HepG2 (cell line): Measurements from ENCODE around the gene SPRR5. TPM values are rescaled to one million over a fixed set of nuclear protein-coding genes. Genes with fewer than 3 reads are reported as not detected.

Source experiments
- BRD4 ChIP-seq: sonication (generic); formaldehyde crosslinking; IDR thresholded peaks from 2 replicates; pipeline ENCODE4 v1.4.0; 2020; ENCODE audit warnings: missing genetic modification reagents
- ZFP41 ChIP-seq: sonication (generic); formaldehyde crosslinking; IDR thresholded peaks from 2 replicates; pipeline ENCODE4 v1.4.0; 2020; ENCODE audit warnings: mild to moderate bottlenecking, missing genetic modification reagents, borderline replicate concordance
- ZNF629 ChIP-seq: sonication (generic); formaldehyde crosslinking; conservative IDR thresholded peaks from 2 replicates; pipeline ENCODE4 v1.5.0; 2020; ENCODE audit warnings: missing genetic modification reagents
- polyA plus RNA-seq, 8 experiments: library from polyadenylated mRNA; depleted of rRNA in 3 of 8; stranded (reverse) in 7 of 8; unstranded in 1 of 8; fragments of >200 nt; fragmentation: Illumina TruSeq in 4 of 8; extraction: Trizol in 4 of 8; gene quantifications; 2 replicates each; pipeline versions ENCODE4 v1.2.1 to v1.2.3, GENCODE V29; 2011 to 2016; ENCODE audit warnings: low read depth in 4 of 8, missing spikeins in 1 of 8, mixed read lengths in 1 of 8; ENCODE audit not compliant: insufficient read depth in 1 of 8
- small RNA-seq, 3 experiments: library from RNA; depleted of rRNA; stranded (forward); fragments of <200 nt; gene quantifications; one replicate each; pipeline ENCODE3, GENCODE V24; 2012; ENCODE audit warnings: low read depth in 2 of 3, low replicate concordance in 1 of 3; ENCODE audit not compliant: insufficient read length in 3 of 3, insufficient read depth in 2 of 3
- total RNA-seq, 5 experiments: library from RNA; depleted of rRNA; stranded (reverse); fragments of >200 nt; fragmentation: Illumina TruSeq; extraction: Trizol; gene quantifications; 2 replicates each; pipeline ENCODE4 v1.2.3, GENCODE V29; 2016; ENCODE audit warnings: low read depth in 1 of 5
- TF ChIP-seq, protein P1 (sequence below): sonication (generic); formaldehyde crosslinking; conservative IDR thresholded peaks from 2 replicates; pipeline ENCODE4 v1.4.0; 2020; ENCODE audit warnings: missing genetic modification reagents
- TF ChIP-seq, protein P2 (sequence below), 2 experiments: sonication (generic) in 1 of 2; formaldehyde crosslinking in 1 of 2; IDR thresholded peaks; 2 replicates each; pipeline versions ENCODE4 v1.4.0 to v1.6.1; 2018 to 2020; ENCODE audit warnings: missing genetic modification reagents in 2 of 2, borderline replicate concordance in 1 of 2, low read depth in 1 of 2, mild to moderate bottlenecking in 1 of 2, missing biosample characterization in 1 of 2

SPRR5 gene
- total and polyA plus RNA-seq, 2 of the 13 experiments (the other 11 are each of a cell fraction or from before 2014, with no cell fraction given) = not detected

DNA sequence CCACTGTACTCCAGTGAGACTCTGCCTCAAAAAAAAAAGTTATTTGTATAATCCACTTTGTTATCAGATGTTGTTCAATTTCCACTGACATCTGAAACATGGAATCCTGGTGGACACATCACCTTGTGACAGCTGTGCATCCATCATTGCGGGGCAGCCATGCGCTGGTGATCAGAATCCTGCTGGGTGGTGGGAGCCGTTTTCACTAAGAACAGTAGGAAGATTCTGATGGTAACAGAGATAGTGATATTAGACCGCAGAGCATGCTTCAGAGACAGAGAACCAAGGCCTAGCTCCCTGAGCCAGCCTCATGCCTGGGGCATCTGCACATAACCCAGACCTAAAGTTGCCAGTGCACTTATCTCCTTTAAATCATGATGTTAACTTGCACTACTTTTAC lies 51.5 kb downstream of the SPRR5 start (continued):
- TF ChIP-seq, protein P1, sequence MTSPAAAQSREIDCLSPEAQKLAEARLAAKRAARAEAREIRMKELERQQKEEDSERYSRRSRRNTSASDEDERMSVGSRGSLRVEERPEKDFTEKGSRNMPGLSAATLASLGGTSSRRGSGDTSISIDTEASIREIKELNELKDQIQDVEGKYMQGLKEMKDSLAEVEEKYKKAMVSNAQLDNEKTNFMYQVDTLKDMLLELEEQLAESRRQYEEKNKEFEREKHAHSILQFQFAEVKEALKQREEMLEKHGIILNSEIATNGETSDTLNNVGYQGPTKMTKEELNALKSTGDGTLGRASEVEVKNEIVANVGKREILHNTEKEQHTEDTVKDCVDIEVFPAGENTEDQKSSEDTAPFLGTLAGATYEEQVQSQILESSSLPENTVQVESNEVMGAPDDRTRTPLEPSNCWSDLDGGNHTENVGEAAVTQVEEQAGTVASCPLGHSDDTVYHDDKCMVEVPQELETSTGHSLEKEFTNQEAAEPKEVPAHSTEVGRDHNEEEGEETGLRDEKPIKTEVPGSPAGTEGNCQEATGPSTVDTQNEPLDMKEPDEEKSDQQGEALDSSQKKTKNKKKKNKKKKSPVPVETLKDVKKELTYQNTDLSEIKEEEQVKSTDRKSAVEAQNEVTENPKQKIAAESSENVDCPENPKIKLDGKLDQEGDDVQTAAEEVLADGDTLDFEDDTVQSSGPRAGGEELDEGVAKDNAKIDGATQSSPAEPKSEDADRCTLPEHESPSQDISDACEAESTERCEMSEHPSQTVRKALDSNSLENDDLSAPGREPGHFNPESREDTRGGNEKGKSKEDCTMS = no peak
- TF ChIP-seq BRD4 (no peak), ZNF629 (CRISPR knock-in tag) (no peak), ZFP41 (CRISPR knock-in tag) (no peak)
- TF ChIP-seq, protein P2, sequence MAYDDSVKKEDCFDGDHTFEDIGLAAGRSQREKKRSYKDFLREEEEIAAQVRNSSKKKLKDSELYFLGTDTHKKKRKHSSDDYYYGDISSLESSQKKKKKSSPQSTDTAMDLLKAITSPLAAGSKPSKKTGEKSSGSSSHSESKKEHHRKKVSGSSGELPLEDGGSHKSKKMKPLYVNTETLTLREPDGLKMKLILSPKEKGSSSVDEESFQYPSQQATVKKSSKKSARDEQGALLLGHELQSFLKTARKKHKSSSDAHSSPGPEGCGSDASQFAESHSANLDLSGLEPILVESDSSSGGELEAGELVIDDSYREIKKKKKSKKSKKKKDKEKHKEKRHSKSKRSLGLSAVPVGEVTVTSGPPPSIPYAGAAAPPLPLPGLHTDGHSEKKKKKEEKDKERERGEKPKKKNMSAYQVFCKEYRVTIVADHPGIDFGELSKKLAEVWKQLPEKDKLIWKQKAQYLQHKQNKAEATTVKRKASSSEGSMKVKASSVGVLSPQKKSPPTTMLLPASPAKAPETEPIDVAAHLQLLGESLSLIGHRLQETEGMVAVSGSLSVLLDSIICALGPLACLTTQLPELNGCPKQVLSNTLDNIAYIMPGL (CRISPR knock-in tag; IDR thresholded peaks at IDR 0.05; ENCODE audit: borderline replicate concordance in 1 of 2, low read depth in 1 of 2) = no peak

Small RNAs within 50 kb of the gene (small RNA-seq; reads per million reads assigned to genes)
- gene SPRR1A = 0 reads per million in 3 experiments

Other genes starting within 250 kb of the SPRR5 start
- gene LCE2A, start 248.9 kb upstream of the SPRR5 start, total RNA-seq (2016; rRNA removed; fragmentation: Illumina TruSeq; extraction: Trizol) = not detected in 2 replicates
- not detected in 2 replicates for gene LCE2A, start 248.9 kb upstream of the SPRR5 start, polyA plus RNA-seq (2011; rRNA removed)
- gene LCE4A, start 239.0 kb upstream of the SPRR5 start, total RNA-seq (2016; rRNA removed; fragmentation: Illumina TruSeq; extraction: Trizol) = not detected in 2 replicates
- not detected in 2 replicates for gene LCE4A, start 239.0 kb upstream of the SPRR5 start, polyA plus RNA-seq (2011; rRNA removed)
- not detected in 2 replicates for gene KPRP, start 189.2 kb upstream of the SPRR5 start, total RNA-seq (2016; rRNA removed; fragmentation: Illumina TruSeq; extraction: Trizol)
- not detected in 2 replicates for gene KPRP, start 189.2 kb upstream of the SPRR5 start, polyA plus RNA-seq (2011; rRNA removed)
- gene LCE1F, start 172.1 kb upstream of the SPRR5 start, total RNA-seq (2016; rRNA removed; fragmentation: Illumina TruSeq; extraction: Trizol) = not detected in 2 replicates
- not detected in 2 replicates for gene LCE1F, start 172.1 kb upstream of the SPRR5 start, polyA plus RNA-seq (2011; rRNA removed)
- not detected in 2 replicates for gene LCE1E, start 160.9 kb upstream of the SPRR5 start, total RNA-seq (2016; rRNA removed; fragmentation: Illumina TruSeq; extraction: Trizol)
- gene LCE1E, start 160.9 kb upstream of the SPRR5 start, polyA plus RNA-seq (2011; rRNA removed) = 0.12 TPM in 2 replicates
- not detected in 2 replicates for gene LCE1D, start 150.5 kb upstream of the SPRR5 start, total RNA-seq (2016; rRNA removed; fragmentation: Illumina TruSeq; extraction: Trizol)
- gene LCE1D, start 150.5 kb upstream of the SPRR5 start, polyA plus RNA-seq (2011; rRNA removed) = not detected in 2 replicates
- gene LCE1C, start 140.6 kb upstream of the SPRR5 start, total RNA-seq (2016; rRNA removed; fragmentation: Illumina TruSeq; extraction: Trizol) = not detected in 2 replicates
- not detected in 2 replicates for gene LCE1C, start 140.6 kb upstream of the SPRR5 start, polyA plus RNA-seq (2011; rRNA removed)
- gene LCE1B, start 135.2 kb upstream of the SPRR5 start, total RNA-seq (2016; rRNA removed; fragmentation: Illumina TruSeq; extraction: Trizol) = not detected in 2 replicates
- gene LCE1B, start 135.2 kb upstream of the SPRR5 start, polyA plus RNA-seq (2011; rRNA removed) = not detected in 2 replicates
- not detected in 2 replicates for gene LCE1A, start 119.7 kb upstream of the SPRR5 start, total RNA-seq (2016; rRNA removed; fragmentation: Illumina TruSeq; extraction: Trizol)
- gene LCE1A, start 119.7 kb upstream of the SPRR5 start, polyA plus RNA-seq (2011; rRNA removed) = not detected in 2 replicates
- not detected in 2 replicates for gene LCE6A, start 104.3 kb upstream of the SPRR5 start, total RNA-seq (2016; rRNA removed; fragmentation: Illumina TruSeq; extraction: Trizol)
- not detected in 2 replicates for gene LCE6A, start 104.3 kb upstream of the SPRR5 start, polyA plus RNA-seq (2011; rRNA removed)
- gene LCE7A, start 87.2 kb upstream of the SPRR5 start, total RNA-seq (2016; rRNA removed; fragmentation: Illumina TruSeq; extraction: Trizol) = not detected in 2 replicates
- not detected in 2 replicates for gene LCE7A, start 87.2 kb upstream of the SPRR5 start, polyA plus RNA-seq (2011; rRNA removed)
- gene SMCP, start 68.9 kb upstream of the SPRR5 start, total RNA-seq (2016; rRNA removed; fragmentation: Illumina TruSeq; extraction: Trizol) = not detected in 2 replicates
- gene SMCP, start 68.9 kb upstream of the SPRR5 start, polyA plus RNA-seq (2011; rRNA removed) = not detected in 2 replicates
- gene IVL, start 38.7 kb upstream of the SPRR5 start, total RNA-seq (2016; rRNA removed; fragmentation: Illumina TruSeq; extraction: Trizol) = not detected in 2 replicates
- not detected in 2 replicates for gene IVL, start 38.7 kb upstream of the SPRR5 start, polyA plus RNA-seq (2011; rRNA removed)
- not detected in 2 replicates for gene SPRR4, start 23.4 kb downstream of the SPRR5 start, total RNA-seq (2016; rRNA removed; fragmentation: Illumina TruSeq; extraction: Trizol)
- not detected in 2 replicates for gene SPRR4, start 23.4 kb downstream of the SPRR5 start, polyA plus RNA-seq (2011; rRNA removed)
- not detected in 2 replicates for gene SPRR1A, start 36.9 kb downstream of the SPRR5 start, total RNA-seq (2016; rRNA removed; fragmentation: Illumina TruSeq; extraction: Trizol)
- not detected in 2 replicates for gene SPRR1A, start 36.9 kb downstream of the SPRR5 start, polyA plus RNA-seq (2011; rRNA removed)
- not detected in 2 replicates for gene SPRR3, start 54.5 kb downstream of the SPRR5 start, total RNA-seq (2016; rRNA removed; fragmentation: Illumina TruSeq; extraction: Trizol)
- gene SPRR3, start 54.5 kb downstream of the SPRR5 start, polyA plus RNA-seq (2011; rRNA removed) = not detected in 2 replicates
- gene SPRR1B, start 84.0 kb downstream of the SPRR5 start, total RNA-seq (2016; rRNA removed; fragmentation: Illumina TruSeq; extraction: Trizol) = not detected in 2 replicates
- gene SPRR1B, start 84.0 kb downstream of the SPRR5 start, polyA plus RNA-seq (2011; rRNA removed) = not detected in 2 replicates
- gene SPRR2D, start 93.9 kb downstream of the SPRR5 start, total RNA-seq (2016; rRNA removed; fragmentation: Illumina TruSeq; extraction: Trizol) = not detected in 2 replicates
- not detected in 2 replicates for gene SPRR2D, start 93.9 kb downstream of the SPRR5 start, polyA plus RNA-seq (2011; rRNA removed)
- not detected in 2 replicates for gene SPRR2A, start 110.3 kb downstream of the SPRR5 start, total RNA-seq (2016; rRNA removed; fragmentation: Illumina TruSeq; extraction: Trizol)
- gene SPRR2A, start 110.3 kb downstream of the SPRR5 start, polyA plus RNA-seq (2011; rRNA removed) = not detected in 2 replicates
- not detected in 2 replicates for gene SPRR2B, start 124.4 kb downstream of the SPRR5 start, total RNA-seq (2016; rRNA removed; fragmentation: Illumina TruSeq; extraction: Trizol)
- not detected in 2 replicates for gene SPRR2B, start 124.4 kb downstream of the SPRR5 start, polyA plus RNA-seq (2011; rRNA removed)
- gene SPRR2E, start 147.3 kb downstream of the SPRR5 start, total RNA-seq (2016; rRNA removed; fragmentation: Illumina TruSeq; extraction: Trizol) = not detected in 2 replicates
- gene SPRR2E, start 147.3 kb downstream of the SPRR5 start, polyA plus RNA-seq (2011; rRNA removed) = not detected in 2 replicates
- gene SPRR2F, start 166.3 kb downstream of the SPRR5 start, total RNA-seq (2016; rRNA removed; fragmentation: Illumina TruSeq; extraction: Trizol) = not detected in 2 replicates
- gene SPRR2F, start 166.3 kb downstream of the SPRR5 start, polyA plus RNA-seq (2011; rRNA removed) = not detected in 2 replicates
- not detected in 2 replicates for gene SPRR2G, start 203.7 kb downstream of the SPRR5 start, total RNA-seq (2016; rRNA removed; fragmentation: Illumina TruSeq; extraction: Trizol)
- not detected in 2 replicates for gene SPRR2G, start 203.7 kb downstream of the SPRR5 start, polyA plus RNA-seq (2011; rRNA removed)